GM18517 (cell line): ENCODE data around the gene AIF1.

Experiments used
- ATAC-seq: cut with Tn5 transposase; IDR thresholded peaks from one replicate; pipeline ENCODE4 v1.9.1; 2021; ENCODE audit warnings: mild to moderate bottlenecking, moderate library complexity; ENCODE audit not compliant: unreplicated experiment

The AIF1 gene

GRCh38 chr6:31661262-31662123 lies 46.5 kb downstream of the AIF1 start:
- no peak for ATAC-seq

GRCh38 chr6:31662124-31662723 lies 47.2 kb downstream of the AIF1 start:
- no peak for ATAC-seq

GRCh38 chr6:31663126-31663960 lies 48.3 kb downstream of the AIF1 start:
- no peak for ATAC-seq

GRCh38 chr6:31663961-31664789 lies 49.1 kb downstream of the AIF1 start:
- no peak for ATAC-seq

GRCh38 chr6:31664790-31665500 lies 49.9 kb downstream of the AIF1 start, which contains the start of gene GPANK1:
Gene GPANK1 (minus strand): TSS chr6:31664997. CDS start chr6:31664478, 519 bp downstream.
- ATAC-seq, result peak; percentile 47

GRCh38 chr6:31665501-31666336 lies 50.7 kb downstream of the AIF1 start, which contains the start of gene CSNK2B:
Gene CSNK2B (plus strand): TSS chr6:31666080. CDS start chr6:31666832, 752 bp downstream.
- peak; percentile 81 for ATAC-seq

GRCh38 chr6:31666337-31666965 lies 51.4 kb downstream of the AIF1 start:
- ATAC-seq, result no peak
